Right atrium auricular region (tissue), 2 donors: ENCODE data around the gene DPYD. TPM values are rescaled to one million over a fixed set of nuclear protein-coding genes. Genes with fewer than 3 reads are reported as not detected.
"Not testable (repeated sequence)": the region's sequence is repeated elsewhere in the genome, so short reads cannot be mapped to it uniquely, and the experiment has no call there.

Source experiments
- DNase-seq: peaks from one replicate; pipeline ENCODE4 v3.0.0-alpha.2; 2019; ENCODE audit warnings: low spot score
- H3K27ac ChIP-seq, 2 donors: fragments of 200-600 bp; sonication (generic); 1 replicate in 1 of 2; 2 replicates in 1 of 2; pipeline ENCODE4 v1.5.1; 2016 to 2019
- H3K27me3 ChIP-seq, 2 donors: fragments of 200-600 bp; sonication (generic); one replicate each; pipeline versions ENCODE4 v1.5.1 to v1.6.0; 2017 to 2019
- H3K36me3 ChIP-seq: fragments of 200-600 bp; sonication (generic); one replicate; pipeline ENCODE4 v1.5.1; 2016
- H3K4me1 ChIP-seq, 2 donors: fragments of 200-600 bp; sonication (generic); one replicate each; pipeline versions ENCODE4 v1.5.1 to v1.6.0; 2017 to 2019
- H3K4me3 ChIP-seq, 2 donors: fragments of 200-600 bp; sonication (generic); 1 replicate in 1 of 2; 2 replicates in 1 of 2; pipeline ENCODE4 v1.5.1; 2017 to 2019; ENCODE audit warnings: mild to moderate bottlenecking in 1 of 2, moderate library complexity in 1 of 2
- H3K9me3 ChIP-seq, 2 donors: fragments of 200-600 bp; sonication (generic); one replicate each; pipeline ENCODE4 v1.5.1; 2019
- CTCF ChIP-seq, 2 donors: fragments of 200-600 bp; sonication (generic); IDR thresholded peaks; one replicate each; pipeline ENCODE4 v1.5.1; 2019; ENCODE audit warnings: antibody characterized with exemption in 2 of 2
- total RNA-seq, 2 donors: library from RNA; depleted of rRNA; stranded (reverse); fragments of >200 nt; gene quantifications; one replicate each; pipeline ENCODE4 v1.1.0, GENCODE V29; 2016

DPYD gene
- total RNA-seq, 2 donors from 2014 or later, result 11.3 to 14.5 TPM

DNA sequence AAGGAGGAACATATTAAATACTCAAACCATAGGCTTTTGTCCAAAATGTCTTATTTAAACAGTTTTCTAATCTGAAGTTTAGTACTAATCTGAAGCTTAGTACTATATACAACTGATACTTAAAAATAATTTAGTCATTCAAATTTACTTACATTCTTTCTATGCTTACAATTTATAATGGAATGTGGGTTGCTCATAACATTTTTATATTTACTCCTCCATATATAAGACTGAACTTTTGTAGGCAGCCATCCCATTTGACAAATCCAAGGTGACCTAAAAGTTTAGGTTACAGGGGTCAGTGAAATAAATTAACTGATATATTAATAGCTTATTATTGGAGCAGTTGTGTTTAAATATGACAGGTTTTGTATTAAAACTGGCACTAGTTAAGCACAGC, 570.6 kb downstream of the DPYD start:
- no peak overlapping the region for H3K4me3 ChIP-seq
- H3K4me1 ChIP-seq, result peaks cover 0 to 7% of the 10 kb centered on the region in 2 donors
- no peaks in the 10 kb centered on the region for H3K9me3 ChIP-seq
- H3K27me3 ChIP-seq, result no peaks in the 10 kb centered on the region
- no peaks in the 10 kb centered on the region for H3K36me3 ChIP-seq
- TF ChIP-seq CTCF (IDR thresholded peaks at IDR 0.05), result no peak
- DNase-seq, result no peak
- H3K27ac ChIP-seq, result no peak overlapping the region

- not testable (repeated sequence) for DNase-seq, H3K27me3 ChIP-seq, H3K36me3 ChIP-seq, H3K27ac ChIP-seq, H3K9me3 ChIP-seq, H3K4me3 ChIP-seq, H3K4me1 ChIP-seq
Observed at GRCh38 chr1:97349794-97350193, 571.0 kb downstream of the DPYD start.

GRCh38 chr1:97348599-97349265, 572.1 kb downstream of the DPYD start:
- no peak overlapping the region for H3K27ac ChIP-seq

GRCh38 chr1:97340951-97341350, 579.9 kb downstream of the DPYD start:
- no peaks in the 10 kb centered on the region for H3K36me3 ChIP-seq
- H3K27me3 ChIP-seq, result no peaks in the 10 kb centered on the region
- H3K4me1 ChIP-seq, result no peaks in the 10 kb centered on the region
- H3K27ac ChIP-seq, result no peak overlapping the region
- no peak for TF ChIP-seq CTCF (IDR thresholded peaks at IDR 0.05)
- H3K4me3 ChIP-seq, result no peak overlapping the region
- no peak for DNase-seq
- no peaks in the 10 kb centered on the region for H3K9me3 ChIP-seq

More at GRCh38 chr1:97348599-97349265, 572.1 kb downstream of the DPYD start:
- no peaks in the 10 kb centered on the region for H3K36me3 ChIP-seq
- H3K9me3 ChIP-seq, result no peaks in the 10 kb centered on the region
- no peaks in the 10 kb centered on the region for H3K27me3 ChIP-seq
- no peak for DNase-seq
- no peak overlapping the region for H3K4me3 ChIP-seq
- H3K4me1 ChIP-seq, result peaks cover 0 to 7% of the 10 kb centered on the region in 2 donors
- TF ChIP-seq CTCF (IDR thresholded peaks at IDR 0.05), result no peak

- no peak for TF ChIP-seq CTCF (IDR thresholded peaks at IDR 0.05)
Observed at GRCh38 chr1:97338347-97338746, 582.5 kb downstream of the DPYD start.

DNA sequence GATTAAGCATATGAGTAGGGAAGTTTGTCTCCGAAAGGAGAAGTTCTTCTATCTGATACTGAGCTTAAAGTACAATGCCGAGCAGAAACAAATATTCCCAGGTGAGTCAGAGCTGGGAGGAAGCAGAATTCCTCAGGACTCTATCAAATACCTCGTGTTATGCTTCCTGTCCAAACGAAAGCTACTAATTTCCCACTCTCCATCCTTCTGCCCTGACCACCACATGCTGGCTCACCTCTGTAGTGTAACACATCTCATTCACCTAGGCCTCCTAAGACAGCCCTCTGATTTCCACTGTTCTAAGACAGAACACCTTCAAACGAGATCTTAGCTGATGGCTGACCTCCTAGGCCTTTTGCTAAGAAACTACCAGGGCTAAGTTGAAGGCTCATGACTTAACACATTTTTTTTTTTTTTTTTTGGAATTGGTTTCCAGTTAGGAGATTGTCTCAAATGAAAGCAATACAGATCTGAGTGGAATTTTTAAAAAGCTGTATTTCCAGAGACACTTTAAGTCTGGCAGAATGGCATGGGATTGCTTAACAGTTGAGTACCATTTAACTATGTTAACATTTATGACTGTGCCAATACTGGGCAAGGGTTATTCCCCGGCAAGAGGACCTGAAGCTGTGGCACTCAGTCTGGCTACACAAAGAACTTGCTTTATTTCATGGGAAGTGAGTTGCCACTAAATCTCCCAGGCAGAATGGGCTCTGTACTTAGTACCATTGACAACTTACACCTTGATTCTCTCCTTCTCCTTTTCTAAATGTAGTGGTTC, 583.4 kb downstream of the DPYD start:
- no peaks in the 10 kb centered on the region for H3K27me3 ChIP-seq
- no peaks in the 10 kb centered on the region for H3K36me3 ChIP-seq
- H3K4me1 ChIP-seq, result no peaks in the 10 kb centered on the region
- H3K9me3 ChIP-seq, result no peaks in the 10 kb centered on the region
- no peak overlapping the region for H3K4me3 ChIP-seq
- no peak for DNase-seq
- TF ChIP-seq CTCF (IDR thresholded peaks at IDR 0.05), result no peak
- H3K27ac ChIP-seq, result no peak overlapping the region

More at GRCh38 chr1:97338347-97338746, 582.5 kb downstream of the DPYD start:
- Histone ChIP-seq H3K4me1 (no peaks in the 10 kb centered on the region), H3K4me3 (no peak overlapping the region), H3K27me3 (no peaks in the 10 kb centered on the region), H3K27ac (no peak overlapping the region), H3K36me3 (no peaks in the 10 kb centered on the region), H3K9me3 (no peaks in the 10 kb centered on the region)
- DNase-seq, result no peak
